Smooth muscle cell (in vitro differentiated cells): ENCODE data around the gene NR6A1. TPM values are rescaled to one million over a fixed set of nuclear protein-coding genes. Genes with fewer than 3 reads are reported as not detected.

Experiments
- DNase-seq: peaks from one replicate; lab custom pipeline; 2025; ENCODE audit not compliant: unreplicated experiment; lab: John Stamatoyannopoulos, UW
- H2AFZ ChIP-seq: fragments of 200-600 bp; sonication (generic); 2 replicates; pipeline ENCODE4 v1.6.0; 2016; ENCODE audit warnings: antibody characterized with exemption, low read depth, mild to moderate bottlenecking
- H3F3A ChIP-seq: fragments of 200-600 bp; sonication (generic); 2 replicates; pipeline ENCODE4 v1.6.0; 2017; ENCODE audit warnings: antibody characterized with exemption, low read depth
- H3K27ac ChIP-seq: fragments of 200-600 bp; sonication (generic); 2 replicates; pipeline ENCODE4 v1.5.1; 2016; ENCODE audit warnings: low read depth, mild to moderate bottlenecking
- H3K27me3 ChIP-seq: fragments of 200-600 bp; sonication (generic); 2 replicates; pipeline ENCODE4 v1.6.1; 2016; ENCODE audit warnings: low read depth, mild to moderate bottlenecking
- H3K36me3 ChIP-seq: fragments of 200-600 bp; sonication (generic); 2 replicates; pipeline ENCODE4 v1.5.1; 2016; ENCODE audit warnings: low read depth
- H3K4me1 ChIP-seq: fragments of 200-600 bp; sonication (generic); 2 replicates; pipeline ENCODE4 v1.5.1; 2016; ENCODE audit warnings: low read depth
- H3K4me2 ChIP-seq: fragments of 200-600 bp; sonication (generic); 2 replicates; pipeline ENCODE4 v1.6.0; 2016; ENCODE audit warnings: mild to moderate bottlenecking
- H3K4me3 ChIP-seq: fragments of 200-600 bp; sonication (generic); 2 replicates; pipeline ENCODE4 v1.5.1; 2016; ENCODE audit warnings: mild to moderate bottlenecking
- H3K79me2 ChIP-seq: fragments of 200-600 bp; sonication (generic); 2 replicates; pipeline ENCODE4 v1.6.0; 2016; ENCODE audit warnings: low read depth, mild to moderate bottlenecking
- H3K9ac ChIP-seq: fragments of 200-600 bp; sonication (generic); 2 replicates; pipeline ENCODE4 v1.6.0; 2016; ENCODE audit warnings: low read depth
- H3K9me3 ChIP-seq: fragments of 200-600 bp; sonication (generic); replicated peaks from 2 replicates; pipeline ENCODE4 v1.5.1; 2016; ENCODE audit warnings: low read depth
- H4K20me1 ChIP-seq: fragments of 200-600 bp; sonication (generic); 2 replicates; pipeline ENCODE4 v1.6.0; 2016; ENCODE audit warnings: low read depth
- WGBS: methylation state at CpG from one replicate; pipeline ENCODE4 v1.1.7; 2016; ENCODE audit warnings: low lambda C conversion rate; 5-methylcytosine and 5-hydroxymethylcytosine counted together
- polyA plus RNA-seq: library from polyadenylated mRNA; unstranded; fragments of >200 nt; fragmentation: Nextera tagmentation; extraction: Ambion mirVana; gene quantifications from 2 replicates; pipeline ENCODE4 v1.2.1, GENCODE V29; 2016
- total RNA-seq: library from RNA; depleted of rRNA; stranded (reverse); fragments of >200 nt; gene quantifications from 2 replicates; pipeline ENCODE4 v1.2.3, GENCODE V29; 2014
- TF ChIP-seq, protein P1 (sequence below): fragments of 200-600 bp; sonication (generic); IDR thresholded peaks from 2 replicates; pipeline ENCODE4 v1.5.1; 2017; ENCODE audit warnings: borderline replicate concordance, mild to moderate bottlenecking, antibody characterized with exemption; ENCODE audit not compliant: insufficient read depth, poor library complexity, severe bottlenecking

The NR6A1 gene
- total and polyA plus RNA-seq, 2 experiments from 2014 or later = 0.17 to 0.31 TPM

GRCh38 chr9:124769549-124770358, 1.4 kb downstream of the NR6A1 start:
- Histone ChIP-seq H2AFZ (peak overlapping the region; percentile 20), H3F3A (no peaks in the 10 kb centered on the region), H3K9me3 (no peaks in the 10 kb centered on the region), H3K9ac (no peak overlapping the region), H3K4me1 (peaks cover 29% of the 10 kb centered on the region), H3K27me3 (peaks cover 54% of the 10 kb centered on the region), H3K4me2 (peak overlapping the region; percentile 80), H4K20me1 (peaks cover 31% of the 10 kb centered on the region), H3K27ac (no peak overlapping the region), H3K36me3 (no peaks in the 10 kb centered on the region), H3K4me3 (peak overlapping the region; percentile 87), H3K79me2 (no peaks in the 10 kb centered on the region)
- no peak for DNase-seq
- TF ChIP-seq, protein P1, sequence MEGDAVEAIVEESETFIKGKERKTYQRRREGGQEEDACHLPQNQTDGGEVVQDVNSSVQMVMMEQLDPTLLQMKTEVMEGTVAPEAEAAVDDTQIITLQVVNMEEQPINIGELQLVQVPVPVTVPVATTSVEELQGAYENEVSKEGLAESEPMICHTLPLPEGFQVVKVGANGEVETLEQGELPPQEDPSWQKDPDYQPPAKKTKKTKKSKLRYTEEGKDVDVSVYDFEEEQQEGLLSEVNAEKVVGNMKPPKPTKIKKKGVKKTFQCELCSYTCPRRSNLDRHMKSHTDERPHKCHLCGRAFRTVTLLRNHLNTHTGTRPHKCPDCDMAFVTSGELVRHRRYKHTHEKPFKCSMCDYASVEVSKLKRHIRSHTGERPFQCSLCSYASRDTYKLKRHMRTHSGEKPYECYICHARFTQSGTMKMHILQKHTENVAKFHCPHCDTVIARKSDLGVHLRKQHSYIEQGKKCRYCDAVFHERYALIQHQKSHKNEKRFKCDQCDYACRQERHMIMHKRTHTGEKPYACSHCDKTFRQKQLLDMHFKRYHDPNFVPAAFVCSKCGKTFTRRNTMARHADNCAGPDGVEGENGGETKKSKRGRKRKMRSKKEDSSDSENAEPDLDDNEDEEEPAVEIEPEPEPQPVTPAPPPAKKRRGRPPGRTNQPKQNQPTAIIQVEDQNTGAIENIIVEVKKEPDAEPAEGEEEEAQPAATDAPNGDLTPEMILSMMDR = no peak
- WGBS = 2% methylated on average over 53 of the region's 56 CpGs

DNA sequence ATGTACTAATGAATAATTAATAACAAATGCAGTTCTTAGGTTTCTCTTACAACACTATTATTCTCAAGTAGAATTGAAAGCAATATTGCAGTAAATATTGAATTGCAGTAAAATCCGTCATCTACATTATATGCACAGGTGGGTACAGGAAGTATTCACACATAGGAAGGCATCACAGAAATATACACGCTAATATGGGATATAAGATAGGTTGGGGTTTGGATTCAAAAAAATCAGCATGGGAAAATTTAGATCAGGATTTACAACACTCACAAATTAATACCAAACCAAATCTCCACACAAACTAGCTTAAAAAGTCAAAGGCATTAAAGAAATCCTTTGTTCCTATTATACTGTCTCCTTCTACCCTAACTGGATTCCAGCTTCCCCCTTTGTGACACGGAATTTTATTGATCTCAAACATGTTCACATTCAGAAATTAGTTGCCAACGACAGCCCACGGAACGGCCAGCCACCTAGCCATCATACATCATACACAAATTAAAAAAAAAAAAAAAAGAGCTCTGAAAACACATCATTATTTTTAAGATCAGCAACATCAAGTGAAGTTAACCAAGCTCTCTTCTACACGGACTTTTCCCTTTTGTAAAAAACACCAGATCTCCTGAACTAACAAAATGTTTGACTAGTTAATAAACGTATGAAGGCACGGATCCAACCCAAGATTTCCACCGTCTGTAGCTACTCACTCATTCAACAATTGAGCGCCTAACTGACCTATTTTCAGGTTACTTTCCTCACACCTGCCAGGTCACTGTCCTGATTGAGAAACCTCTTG, 2.2 kb downstream of the NR6A1 start:
- Histone ChIP-seq H4K20me1 (peaks cover 31% of the 10 kb centered on the region), H3K36me3 (no peaks in the 10 kb centered on the region), H3K79me2 (no peaks in the 10 kb centered on the region), H3K4me2 (peak overlapping the region; percentile 80), H3K9ac (no peak overlapping the region), H3K27me3 (peaks cover 54% of the 10 kb centered on the region), H3K4me3 (peak overlapping the region; percentile 87), H3F3A (no peaks in the 10 kb centered on the region), H2AFZ (no peak overlapping the region), H3K4me1 (peaks cover 35% of the 10 kb centered on the region), H3K9me3 (no peaks in the 10 kb centered on the region), H3K27ac (no peak overlapping the region)
- no peak for DNase-seq
- TF ChIP-seq, protein P1 = no peak
- WGBS = 14% methylated on average over 11 of the region's 11 CpGs

- DNase-seq = no peak
- Histone ChIP-seq H4K20me1 (peaks cover 31% of the 10 kb centered on the region), H3K9me3 (no peaks in the 10 kb centered on the region), H3K27me3 (peaks cover 54% of the 10 kb centered on the region), H3F3A (no peaks in the 10 kb centered on the region), H3K4me3 (peak overlapping the region; percentile 9), H3K4me2 (no peak overlapping the region), H3K4me1 (peaks cover 38% of the 10 kb centered on the region), H3K27ac (no peak overlapping the region), H3K36me3 (no peaks in the 10 kb centered on the region), H3K79me2 (no peaks in the 10 kb centered on the region), H2AFZ (no peak overlapping the region), H3K9ac (no peak overlapping the region)
- TF ChIP-seq, protein P1 = no peak
- 66% methylated on average over 3 of the region's 3 CpGs for WGBS
Measured at GRCh38 chr9:124768334-124768733, 2.8 kb downstream of the NR6A1 start.
